Fibroblast of lung (primary cell): Measurements from ENCODE around the gene R3HDM4. TPM values are rescaled to one million over a fixed set of nuclear protein-coding genes. Genes with fewer than 3 reads are reported as not detected.

Source experiments
- DNase-seq, 2 donors: peaks; one replicate each; pipeline versions ENCODE4 v3.0.0 to v3.0.0-alpha.2; 2010; ENCODE audit warnings: low read depth in 2 of 2
- H2AFZ ChIP-seq: 2 replicates; pipeline ENCODE4 v1.5.1; 2012; ENCODE audit warnings: low read length, control low read depth, inconsistent platforms
- H3K27ac ChIP-seq: 2 replicates; pipeline ENCODE4 v1.5.1; 2011; ENCODE audit warnings: low read length, control low read depth; ENCODE audit not compliant: insufficient read depth
- H3K27me3 ChIP-seq: 2 replicates; pipeline ENCODE4 v1.5.1; 2011; ENCODE audit warnings: mild to moderate bottlenecking, low read length; ENCODE audit not compliant: control insufficient read depth, insufficient read depth
- H3K36me3 ChIP-seq: 2 replicates; pipeline ENCODE4 v1.5.1; 2011; ENCODE audit warnings: low read length; ENCODE audit not compliant: control insufficient read depth, insufficient read depth
- H3K4me1 ChIP-seq: 2 replicates; pipeline ENCODE4 v1.5.1; 2011; ENCODE audit warnings: low read length; ENCODE audit not compliant: control insufficient read depth, insufficient read depth; ENCODE audit errors: extremely low read depth
- H3K4me2 ChIP-seq: 2 replicates; pipeline ENCODE4 v1.5.1; 2011; ENCODE audit warnings: low read length, control low read depth; ENCODE audit not compliant: insufficient read depth; ENCODE audit errors: extremely low read depth
- H3K4me3 ChIP-seq, 4 experiments: fragments of 200-600 bp in 1 of 4; sonication (generic) in 1 of 4; replicated peaks in 1 of 4; 2 replicates each; pipeline ENCODE4 v1.5.1; 2011 to 2016; ENCODE audit warnings: low read length in 4 of 4, low read depth in 3 of 4, mild to moderate bottlenecking in 3 of 4, control low read depth in 2 of 4, inconsistent platforms in 1 of 4, mixed read lengths in 1 of 4; ENCODE audit not compliant: insufficient read depth in 1 of 4; ENCODE audit errors: control extremely low read depth in 1 of 4
- H3K79me2 ChIP-seq: 2 replicates; pipeline ENCODE4 v1.5.1; 2012; ENCODE audit warnings: mild to moderate bottlenecking, low read length, inconsistent platforms; ENCODE audit not compliant: control insufficient read depth, insufficient read depth
- H3K9ac ChIP-seq: 2 replicates; pipeline ENCODE4 v1.5.1; 2011; ENCODE audit warnings: mild to moderate bottlenecking, low read length, control low read depth; ENCODE audit not compliant: insufficient read depth
- H3K9me3 ChIP-seq: 2 replicates; pipeline ENCODE4 v1.5.1; 2012; ENCODE audit warnings: low read depth, low read length; ENCODE audit not compliant: control insufficient read depth, insufficient read depth
- H4K20me1 ChIP-seq: 2 replicates; pipeline ENCODE4 v1.5.1; 2011; ENCODE audit warnings: low read length; ENCODE audit not compliant: control insufficient read depth, insufficient read depth; ENCODE audit errors: extremely low read depth
- EZH2 ChIP-seq: IDR thresholded peaks from 2 replicates; pipeline ENCODE4 v1.5.1; 2012; ENCODE audit warnings: low read length, control low read depth, mild to moderate bottlenecking; ENCODE audit errors: missing control alignments
- polyA plus RNA-seq, 2 donors: library from polyadenylated mRNA; depleted of rRNA in 1 of 2; stranded (reverse) in 1 of 2; unstranded in 1 of 2; fragments of >200 nt; gene quantifications; 2 replicates each; pipeline ENCODE4 v1.2.1, GENCODE V29; 2011 to 2012; ENCODE audit warnings: missing spikeins in 1 of 2
- total RNA-seq: library from RNA; depleted of rRNA; stranded (reverse); fragments of >200 nt; gene quantifications from 2 replicates; pipeline ENCODE4 v1.2.1, GENCODE V29; 2014
- TF ChIP-seq, protein P1 (sequence below), 2 donors: IDR thresholded peaks in 1 of 2; conservative IDR thresholded peaks in 1 of 2; 1 replicate in 1 of 2; 2 replicates in 1 of 2; pipeline ENCODE4 v1.5.1; 2011 to 2012; ENCODE audit warnings: low read length in 2 of 2, control low read depth in 1 of 2, inconsistent platforms in 1 of 2, low read depth in 1 of 2, mild to moderate bottlenecking in 1 of 2

Gene R3HDM4
- total and polyA plus RNA-seq, 2 donors (not counting 1 experiment from before 2014, with no cell fraction given): 13.2 to 25.5 TPM

- no peaks in the 10 kb centered on the region for H3K4me1 ChIP-seq
- no peaks in the 10 kb centered on the region for H4K20me1 ChIP-seq
- no peak overlapping the region for H2AFZ ChIP-seq
- H3K36me3 ChIP-seq: peaks cover 10% of the 10 kb centered on the region
- H3K27me3 ChIP-seq: no peaks in the 10 kb centered on the region
- H3K4me2 ChIP-seq: no peak overlapping the region
- H3K9ac ChIP-seq: no peak overlapping the region
- H3K27ac ChIP-seq: no peak overlapping the region
- no peaks in the 10 kb centered on the region for H3K9me3 ChIP-seq
- no peak for TF ChIP-seq EZH2
- TF ChIP-seq, protein P1, sequence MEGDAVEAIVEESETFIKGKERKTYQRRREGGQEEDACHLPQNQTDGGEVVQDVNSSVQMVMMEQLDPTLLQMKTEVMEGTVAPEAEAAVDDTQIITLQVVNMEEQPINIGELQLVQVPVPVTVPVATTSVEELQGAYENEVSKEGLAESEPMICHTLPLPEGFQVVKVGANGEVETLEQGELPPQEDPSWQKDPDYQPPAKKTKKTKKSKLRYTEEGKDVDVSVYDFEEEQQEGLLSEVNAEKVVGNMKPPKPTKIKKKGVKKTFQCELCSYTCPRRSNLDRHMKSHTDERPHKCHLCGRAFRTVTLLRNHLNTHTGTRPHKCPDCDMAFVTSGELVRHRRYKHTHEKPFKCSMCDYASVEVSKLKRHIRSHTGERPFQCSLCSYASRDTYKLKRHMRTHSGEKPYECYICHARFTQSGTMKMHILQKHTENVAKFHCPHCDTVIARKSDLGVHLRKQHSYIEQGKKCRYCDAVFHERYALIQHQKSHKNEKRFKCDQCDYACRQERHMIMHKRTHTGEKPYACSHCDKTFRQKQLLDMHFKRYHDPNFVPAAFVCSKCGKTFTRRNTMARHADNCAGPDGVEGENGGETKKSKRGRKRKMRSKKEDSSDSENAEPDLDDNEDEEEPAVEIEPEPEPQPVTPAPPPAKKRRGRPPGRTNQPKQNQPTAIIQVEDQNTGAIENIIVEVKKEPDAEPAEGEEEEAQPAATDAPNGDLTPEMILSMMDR (conservative IDR thresholded peaks at IDR 0.05 in 1 of 2, IDR thresholded peaks at IDR 0.05 in 1 of 2; ENCODE audit: low read depth in 1 of 2, low read length in 2 of 2): no peak
- no peak for DNase-seq
- H3K4me3 ChIP-seq: no peak overlapping the region
- no peaks in the 10 kb centered on the region for H3K79me2 ChIP-seq
These were observed 13.5 kb downstream of the R3HDM4 start for GRCh38 chr19:899336-900042.

DNA sequence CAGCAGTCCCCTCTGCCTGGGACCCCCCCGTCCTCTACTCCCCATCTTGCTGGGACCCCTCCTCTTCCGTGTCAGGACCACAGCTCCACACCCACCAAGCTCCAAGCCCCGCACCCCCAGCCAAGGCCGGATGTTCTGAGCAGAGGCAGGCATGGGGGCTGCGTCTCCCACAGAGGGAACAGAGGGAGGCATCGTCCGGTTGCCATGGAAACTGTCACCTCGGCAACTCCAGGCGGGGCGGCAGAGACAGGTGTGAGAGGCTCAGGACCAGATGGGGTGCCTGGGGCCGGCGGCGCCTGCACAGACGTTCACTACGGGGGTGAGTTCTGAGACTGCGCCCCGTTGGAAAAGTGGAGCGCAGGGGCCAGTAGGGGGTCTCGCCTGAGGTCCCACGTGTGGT, 14.4 kb downstream of the R3HDM4 start:
- DNase-seq: no peak
- TF ChIP-seq, protein P1 (conservative IDR thresholded peaks at IDR 0.05 in 1 of 2, IDR thresholded peaks at IDR 0.05 in 1 of 2; ENCODE audit: low read depth in 1 of 2, low read length in 2 of 2): no peak
- TF ChIP-seq EZH2: no peak

DNA sequence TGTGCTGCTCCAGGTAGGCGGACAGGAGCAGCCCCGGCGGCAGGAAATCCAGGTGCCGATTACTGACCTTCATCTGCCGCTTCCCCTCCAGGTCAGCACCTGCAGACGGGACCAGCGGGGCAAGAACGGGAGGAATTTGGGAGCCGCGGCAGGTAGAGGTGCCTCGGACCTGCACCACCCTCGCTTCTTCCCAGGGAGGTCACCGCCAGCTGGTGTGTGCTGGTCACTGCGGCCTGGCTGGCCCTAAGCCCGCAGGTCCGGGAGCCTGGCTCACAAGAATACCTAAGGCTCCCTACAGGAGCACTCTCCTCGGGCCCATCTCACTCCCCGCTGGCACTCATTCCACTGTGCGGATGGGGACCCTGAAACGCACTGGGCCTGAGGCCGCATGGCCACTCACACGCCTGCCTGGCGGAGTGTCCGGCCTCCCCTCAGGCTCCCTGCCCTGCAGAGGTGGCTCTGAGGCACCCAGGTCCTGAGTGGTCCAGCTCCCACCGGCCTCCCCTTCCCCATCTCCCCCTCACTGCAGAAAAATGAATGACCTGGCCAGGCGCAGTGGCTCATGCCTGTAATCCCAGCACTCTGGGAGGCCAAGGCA, 15.5 kb downstream of the R3HDM4 start:
- peaks cover 10% of the 10 kb centered on the region for H3K36me3 ChIP-seq
- no peaks in the 10 kb centered on the region for H3K27me3 ChIP-seq
- no peaks in the 10 kb centered on the region for H3K79me2 ChIP-seq
- no peak overlapping the region for H3K27ac ChIP-seq
- no peak overlapping the region for H3K9ac ChIP-seq
- no peaks in the 10 kb centered on the region for H3K4me1 ChIP-seq
- H2AFZ ChIP-seq: no peak overlapping the region
- H3K4me3 ChIP-seq: no peak overlapping the region
- TF ChIP-seq EZH2: no peak
- TF ChIP-seq, protein P1 (conservative IDR thresholded peaks at IDR 0.05 in 1 of 2, IDR thresholded peaks at IDR 0.05 in 1 of 2; ENCODE audit: low read depth in 1 of 2, low read length in 2 of 2): peak in 1 of 2 donors; percentile 11
- no peaks in the 10 kb centered on the region for H4K20me1 ChIP-seq
- no peak for DNase-seq
- no peaks in the 10 kb centered on the region for H3K9me3 ChIP-seq
- H3K4me2 ChIP-seq: no peak overlapping the region

More for the DNA sequence above, 14.4 kb downstream of the R3HDM4 start:
- Histone ChIP-seq H3K4me3 (no peak overlapping the region), H3K9ac (no peak overlapping the region), H3K4me2 (no peak overlapping the region), H3K27me3 (no peaks in the 10 kb centered on the region), H3K9me3 (no peaks in the 10 kb centered on the region), H4K20me1 (no peaks in the 10 kb centered on the region), H3K79me2 (no peaks in the 10 kb centered on the region), H3K36me3 (peaks cover 10% of the 10 kb centered on the region), H3K4me1 (no peaks in the 10 kb centered on the region), H2AFZ (no peak overlapping the region), H3K27ac (no peak overlapping the region)
